ENCODE measurements around the gene GTPBP4. TPM values are rescaled to one million over a fixed set of nuclear protein-coding genes. Genes with fewer than 3 reads are reported as not detected.

Gene GTPBP4
- total and polyA plus RNA-seq, 9 of the 15 experiments (the other 6 are each of a cell fraction or from before 2014, with no cell fraction given): 79.0 to 155 (median 128) TPM

DNA sequence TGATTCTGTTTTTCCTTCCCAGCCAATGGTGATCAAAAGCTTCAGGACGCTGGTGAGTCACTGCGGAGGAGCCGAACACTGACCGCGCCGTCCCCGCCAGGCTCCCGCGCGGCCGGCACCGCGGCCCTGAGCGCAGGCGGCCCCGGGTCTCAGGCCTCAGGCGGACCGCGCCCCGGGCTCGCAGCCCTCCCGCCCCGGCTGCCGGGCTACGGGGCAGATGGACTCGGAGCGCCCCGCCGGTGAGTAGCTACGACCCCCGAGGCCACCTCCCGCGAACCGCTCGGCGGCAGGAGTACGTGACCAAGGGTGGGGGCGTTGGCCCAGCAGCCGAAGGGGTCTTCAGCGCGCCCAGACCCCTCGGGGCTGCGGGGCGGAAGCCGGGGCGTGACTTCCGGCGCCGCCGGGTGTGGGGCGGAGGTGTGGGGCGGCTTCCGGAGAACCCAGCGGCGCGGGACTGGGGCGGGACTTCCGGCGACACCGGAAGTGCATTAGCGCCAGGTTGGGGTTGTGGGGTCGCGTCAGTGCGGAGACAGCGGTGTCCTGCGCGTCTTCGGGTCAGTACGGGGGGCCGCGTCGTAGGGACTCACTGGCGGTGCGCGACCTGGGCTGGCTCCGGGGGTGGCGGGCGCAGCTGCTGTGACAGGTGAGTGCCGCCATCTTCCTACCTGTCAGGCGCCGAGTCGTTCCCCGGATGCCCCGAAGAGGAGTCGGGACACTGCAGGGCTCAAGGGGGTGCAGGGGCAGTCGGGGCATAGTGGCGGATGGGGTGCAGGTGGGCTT is 68.3 kb downstream of the GTPBP4 start, which contains the start of gene WDR37 (continued):
- TF ChIP-seq RBM34 (IDR thresholded peaks at IDR 0.05; ENCODE audit: borderline replicate concordance, insufficient read depth, low read length) (peak; percentile 84; the same call in 1 of the 2 replicates), GABPB1 (CRISPR knock-in tag; IDR thresholded peaks at IDR 0.05) (peak; percentile 96), ZNF12 (CRISPR knock-in tag; IDR thresholded peaks at IDR 0.05) (no peak), SAP30 (IDR thresholded peaks at IDR 0.05; ENCODE audit: borderline replicate concordance, insufficient read depth, low read depth, low read length, poor library complexity, severe bottlenecking) (peak; percentile 53), HSF4 (CRISPR knock-in tag; IDR thresholded peaks at IDR 0.05; ENCODE audit: borderline replicate concordance) (no peak), SRSF9 (IDR thresholded peaks at IDR 0.05; ENCODE audit: borderline replicate concordance, low read depth, low read length) (no peak), TAF15 (IDR thresholded peaks at IDR 0.05; ENCODE audit: low read depth, low read length) (no peak), ZNF830 (CRISPR knock-in tag; IDR thresholded peaks at IDR 0.05) (no peak), SREBF1 (IDR thresholded peaks at IDR 0.05; ENCODE audit: borderline replicate concordance, low read depth, low read length) (0 out of 2 replicates have a peak, but pooled peaks have one; percentile 27), POLR2AphosphoS2 (IDR thresholded peaks at IDR 0.05; ENCODE audit: low read length) (no peak)
- TF ChIP-seq, protein P1, sequence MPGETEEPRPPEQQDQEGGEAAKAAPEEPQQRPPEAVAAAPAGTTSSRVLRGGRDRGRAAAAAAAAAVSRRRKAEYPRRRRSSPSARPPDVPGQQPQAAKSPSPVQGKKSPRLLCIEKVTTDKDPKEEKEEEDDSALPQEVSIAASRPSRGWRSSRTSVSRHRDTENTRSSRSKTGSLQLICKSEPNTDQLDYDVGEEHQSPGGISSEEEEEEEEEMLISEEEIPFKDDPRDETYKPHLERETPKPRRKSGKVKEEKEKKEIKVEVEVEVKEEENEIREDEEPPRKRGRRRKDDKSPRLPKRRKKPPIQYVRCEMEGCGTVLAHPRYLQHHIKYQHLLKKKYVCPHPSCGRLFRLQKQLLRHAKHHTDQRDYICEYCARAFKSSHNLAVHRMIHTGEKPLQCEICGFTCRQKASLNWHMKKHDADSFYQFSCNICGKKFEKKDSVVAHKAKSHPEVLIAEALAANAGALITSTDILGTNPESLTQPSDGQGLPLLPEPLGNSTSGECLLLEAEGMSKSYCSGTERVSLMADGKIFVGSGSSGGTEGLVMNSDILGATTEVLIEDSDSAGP (CRISPR knock-in tag; IDR thresholded peaks at IDR 0.05): no peak
- TF ChIP-seq, protein P2, sequence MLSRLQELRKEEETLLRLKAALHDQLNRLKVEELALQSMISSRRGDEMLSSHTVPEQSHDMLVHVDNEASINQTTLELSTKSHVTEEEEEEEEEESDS (CRISPR knock-in tag; IDR thresholded peaks at IDR 0.05): no peak
- TF ChIP-seq, protein P3, sequence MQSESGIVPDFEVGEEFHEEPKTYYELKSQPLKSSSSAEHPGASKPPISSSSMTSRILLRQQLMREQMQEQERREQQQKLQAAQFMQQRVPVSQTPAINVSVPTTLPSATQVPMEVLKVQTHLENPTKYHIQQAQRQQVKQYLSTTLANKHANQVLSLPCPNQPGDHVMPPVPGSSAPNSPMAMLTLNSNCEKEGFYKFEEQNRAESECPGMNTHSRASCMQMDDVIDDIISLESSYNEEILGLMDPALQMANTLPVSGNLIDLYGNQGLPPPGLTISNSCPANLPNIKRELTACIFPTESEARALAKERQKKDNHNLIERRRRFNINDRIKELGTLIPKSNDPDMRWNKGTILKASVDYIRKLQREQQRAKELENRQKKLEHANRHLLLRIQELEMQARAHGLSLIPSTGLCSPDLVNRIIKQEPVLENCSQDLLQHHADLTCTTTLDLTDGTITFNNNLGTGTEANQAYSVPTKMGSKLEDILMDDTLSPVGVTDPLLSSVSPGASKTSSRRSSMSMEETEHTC (IDR thresholded peaks at IDR 0.05): no peak
- TF ChIP-seq, protein P4, sequence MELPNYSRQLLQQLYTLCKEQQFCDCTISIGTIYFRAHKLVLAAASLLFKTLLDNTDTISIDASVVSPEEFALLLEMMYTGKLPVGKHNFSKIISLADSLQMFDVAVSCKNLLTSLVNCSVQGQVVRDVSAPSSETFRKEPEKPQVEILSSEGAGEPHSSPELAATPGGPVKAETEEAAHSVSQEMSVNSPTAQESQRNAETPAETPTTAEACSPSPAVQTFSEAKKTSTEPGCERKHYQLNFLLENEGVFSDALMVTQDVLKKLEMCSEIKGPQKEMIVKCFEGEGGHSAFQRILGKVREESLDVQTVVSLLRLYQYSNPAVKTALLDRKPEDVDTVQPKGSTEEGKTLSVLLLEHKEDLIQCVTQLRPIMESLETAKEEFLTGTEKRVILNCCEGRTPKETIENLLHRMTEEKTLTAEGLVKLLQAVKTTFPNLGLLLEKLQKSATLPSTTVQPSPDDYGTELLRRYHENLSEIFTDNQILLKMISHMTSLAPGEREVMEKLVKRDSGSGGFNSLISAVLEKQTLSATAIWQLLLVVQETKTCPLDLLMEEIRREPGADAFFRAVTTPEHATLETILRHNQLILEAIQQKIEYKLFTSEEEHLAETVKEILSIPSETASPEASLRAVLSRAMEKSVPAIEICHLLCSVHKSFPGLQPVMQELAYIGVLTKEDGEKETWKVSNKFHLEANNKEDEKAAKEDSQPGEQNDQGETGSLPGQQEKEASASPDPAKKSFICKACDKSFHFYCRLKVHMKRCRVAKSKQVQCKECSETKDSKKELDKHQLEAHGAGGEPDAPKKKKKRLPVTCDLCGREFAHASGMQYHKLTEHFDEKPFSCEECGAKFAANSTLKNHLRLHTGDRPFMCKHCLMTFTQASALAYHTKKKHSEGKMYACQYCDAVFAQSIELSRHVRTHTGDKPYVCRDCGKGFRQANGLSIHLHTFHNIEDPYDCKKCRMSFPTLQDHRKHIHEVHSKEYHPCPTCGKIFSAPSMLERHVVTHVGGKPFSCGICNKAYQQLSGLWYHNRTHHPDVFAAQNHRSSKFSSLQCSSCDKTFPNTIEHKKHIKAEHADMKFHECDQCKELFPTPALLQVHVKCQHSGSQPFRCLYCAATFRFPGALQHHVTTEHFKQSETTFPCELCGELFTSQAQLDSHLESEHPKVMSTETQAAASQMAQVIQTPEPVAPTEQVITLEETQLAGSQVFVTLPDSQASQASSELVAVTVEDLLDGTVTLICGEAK (IDR thresholded peaks at IDR 0.05): peak; percentile 99
- TF ChIP-seq, protein P4 (CRISPR knock-in tag; IDR thresholded peaks at IDR 0.05): no peak

Data from K562 (cell line).